Right ventricle myocardium superior (tissue), 1 donor: ENCODE data around the gene NUPR1. TPM values are rescaled to one million over a fixed set of nuclear protein-coding genes. Genes with fewer than 3 reads are reported as not detected.
"Not testable (repeated sequence)": the region's sequence is repeated elsewhere in the genome, so short reads cannot be mapped to it uniquely, and the experiment has no call there.

Experiments used
- ATAC-seq: fragments of 200-7000 bp; cut with Tn5 transposase; one replicate; pipeline ENCODE4 v1.9.1; 2020; ENCODE audit warnings: mild to moderate bottlenecking; ENCODE audit not compliant: poor library complexity
- DNase-seq: peaks from one replicate; pipeline ENCODE4 v3.0.0-alpha.2; 2020
- intact Hi-C: fragments of 100-400 bp; cut with DNase I; formaldehyde crosslinking; loops from one replicate; pipeline ENCODE4 v1.11.2; 2022
- total RNA-seq: library from RNA; stranded (reverse); fragmentation: NEBNext Ultra II Directional; extraction: Animal tissue kit (Norgen Biotek cat#: 25700); gene quantifications from one replicate; pipeline ENCODE4 v1.2.1, GENCODE V29; 2021
- donor health status: DM: no; HTN: yes; CAD: no; lungs with severe emphysema.

The NUPR1 gene
- total RNA-seq, 1 donor from 2014 or later = 47.3 TPM

- intact Hi-C loops = no loop called here
- ATAC-seq (no peak), DNase-seq (no peak)
These were observed 19.7 kb upstream of the NUPR1 start for GRCh38 chr16:28558456-28558855.

- ATAC-seq (no peak), DNase-seq (no peak)
- intact Hi-C loops = no loop called here
These were observed 18.1 kb upstream of the NUPR1 start for GRCh38 chr16:28556914-28557320.

DNA sequence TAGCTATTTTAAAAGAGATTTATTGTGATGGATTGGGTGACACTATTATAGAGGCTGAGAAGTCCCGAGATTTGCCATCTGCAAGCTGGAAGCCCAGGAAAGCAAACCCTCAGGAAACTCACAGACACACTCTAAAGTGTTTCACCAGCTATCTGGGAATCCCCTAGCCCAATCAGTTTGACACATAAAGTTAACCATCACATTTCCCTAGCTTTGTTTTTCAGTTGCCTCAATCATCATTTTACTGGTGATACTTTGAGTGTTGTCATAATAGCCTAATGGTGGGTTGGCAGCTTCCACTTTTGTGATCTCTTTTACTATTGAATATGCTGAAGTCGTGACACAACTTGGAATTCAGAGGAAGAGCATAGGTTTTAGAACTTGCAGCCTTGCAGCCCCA is 16.8 kb upstream of the NUPR1 start:
- intact Hi-C loops = no loop called here
- DNase-seq (no peak), ATAC-seq (no peak)

DNA sequence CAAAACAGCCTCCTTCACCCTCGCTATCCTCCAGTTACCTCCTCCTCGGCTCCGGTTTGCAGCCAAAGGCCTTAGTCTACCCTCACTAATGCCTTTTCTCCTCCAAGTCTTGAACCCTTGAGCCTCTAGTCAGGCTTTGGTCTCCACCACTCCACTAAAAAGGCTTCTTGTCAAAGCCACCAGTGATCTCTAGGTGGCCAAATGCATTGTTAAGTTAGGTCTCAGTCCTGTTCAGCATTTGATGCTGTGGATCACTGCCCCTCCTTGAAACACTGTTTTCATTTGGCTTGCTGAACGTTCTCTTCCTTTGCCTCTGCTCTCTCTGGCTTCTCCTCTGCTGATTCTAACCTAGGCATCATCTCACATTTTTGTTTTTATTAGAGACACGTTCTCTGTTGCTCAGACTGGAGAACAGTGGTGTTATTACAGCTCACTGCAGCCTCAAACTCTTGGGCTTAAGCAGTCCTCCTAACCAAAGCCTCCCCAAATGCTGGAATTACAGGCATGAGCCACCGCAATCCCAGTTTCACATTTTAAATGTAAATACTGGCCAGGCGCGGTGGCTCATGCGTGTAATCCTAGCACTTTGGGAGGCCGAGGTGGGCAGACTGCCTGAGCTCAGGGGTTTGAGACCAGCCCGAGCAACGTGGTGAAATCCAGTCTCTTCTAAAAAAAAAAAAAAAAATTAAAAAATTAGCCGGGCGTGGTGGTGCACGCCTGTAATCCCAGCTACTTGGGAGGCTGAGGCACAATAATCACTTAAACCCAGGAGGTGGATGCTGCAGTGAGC is 16.1 kb upstream of the NUPR1 start:
- DNase-seq (no peak), ATAC-seq (no peak)
- intact Hi-C loops = loop anchor here (5.0 kb wide), 1 partner anchor 63 kb away; the partner anchor contains the start of genes APOBR and CLN3

- intact Hi-C loops = loop anchor here (5.0 kb wide), 1 partner anchor 62 kb away; the partner anchor contains the start of genes APOBR and CLN3
- ATAC-seq = peak; percentile 97
- DNase-seq = peak; percentile 95
These were observed 15.2 kb upstream of the NUPR1 start, which contains the start of gene SGF29 for GRCh38 chr16:28553776-28554633. SGF29 (plus strand) TSS chr16:28553920; CDS start chr16:28581070, 27,150 bp downstream.

- DNase-seq (no peak), ATAC-seq (no peak)
- intact Hi-C loops = no loop called here
These were observed 10.6 kb upstream of the NUPR1 start for GRCh38 chr16:28549301-28549899.

- no peak for ATAC-seq
- no peak for DNase-seq
- intact Hi-C loops = no loop called here
These were observed 9.6 kb upstream of the NUPR1 start for GRCh38 chr16:28548306-28548802.

DNA sequence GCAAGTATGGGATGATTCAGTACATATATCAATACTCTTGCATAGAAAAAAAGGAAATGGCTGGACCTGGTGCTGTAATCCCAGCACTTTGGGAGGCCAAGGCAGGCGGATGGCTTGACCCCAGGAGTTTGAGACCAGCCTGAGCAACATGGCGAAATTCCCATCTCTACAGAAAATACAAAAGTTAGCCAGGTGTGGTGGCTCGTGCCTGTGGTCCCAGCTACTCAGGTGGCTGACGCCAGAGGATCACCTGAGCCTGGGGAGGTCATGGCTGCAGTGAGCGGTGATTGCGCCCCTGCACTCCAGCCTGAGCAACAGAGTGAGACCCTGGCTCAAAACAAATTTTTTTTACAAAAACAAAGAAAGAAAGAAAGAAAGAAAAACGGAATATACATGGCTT is 7.9 kb upstream of the NUPR1 start:
- intact Hi-C loops = no loop called here
- no peak for ATAC-seq
- no peak for DNase-seq

DNA sequence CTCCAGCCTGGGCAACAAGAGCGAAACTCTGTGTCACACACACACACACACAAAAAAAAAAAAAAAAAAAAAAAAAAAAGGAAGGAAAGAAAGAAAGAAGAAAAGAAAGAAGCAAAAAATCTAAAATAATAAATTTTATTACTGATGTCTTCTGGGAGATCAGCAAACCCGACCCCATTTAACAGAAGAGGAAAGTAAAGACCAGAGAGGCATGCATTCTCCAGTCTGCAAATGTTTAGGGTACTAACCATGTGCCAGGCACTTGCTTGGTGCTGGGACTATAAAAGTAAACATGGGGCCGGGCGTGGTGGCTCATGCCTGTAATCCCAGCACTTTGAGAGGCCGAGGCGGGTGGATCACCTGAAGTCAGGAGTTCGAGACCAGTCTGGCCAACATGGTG is 7.2 kb upstream of the NUPR1 start:
- ATAC-seq, intact Hi-C loops: not testable (repeated sequence)

GRCh38 chr16:28544998-28545397 is 6.2 kb upstream of the NUPR1 start:
- DNase-seq (no peak), ATAC-seq (no peak)
- intact Hi-C loops = no loop called here

More for the DNA sequence above, 7.2 kb upstream of the NUPR1 start:
- not testable (repeated sequence) for DNase-seq

- ATAC-seq (no peak), DNase-seq (no peak)
- intact Hi-C loops = no loop called here
These were observed 4.3 kb upstream of the NUPR1 start for GRCh38 chr16:28543072-28543471.

- no peak for ATAC-seq
- DNase-seq = no peak
- intact Hi-C loops = no loop called here
These were observed 3.9 kb upstream of the NUPR1 start for GRCh38 chr16:28542646-28543045.

GRCh38 chr16:28540346-28540745 is 1.6 kb upstream of the NUPR1 start:
- intact Hi-C loops = no loop called here
- no peak for DNase-seq
- no peak for ATAC-seq

- intact Hi-C loops = loop anchor here (5.0 kb wide), 1 partner anchor 46 kb away; the partner anchor contains the start of genes APOBR and CLN3
- ATAC-seq = no peak
- DNase-seq = peak; percentile 43
These were observed 626 bp downstream of the NUPR1 start for GRCh38 chr16:28537964-28538732.

- ATAC-seq (no peak), DNase-seq (no peak)
- intact Hi-C loops = loop anchor here (5.0 kb wide), 1 partner anchor 45 kb away; the partner anchor contains the start of genes APOBR and CLN3
These were observed 1.7 kb downstream of the NUPR1 start for GRCh38 chr16:28537076-28537475.

DNA sequence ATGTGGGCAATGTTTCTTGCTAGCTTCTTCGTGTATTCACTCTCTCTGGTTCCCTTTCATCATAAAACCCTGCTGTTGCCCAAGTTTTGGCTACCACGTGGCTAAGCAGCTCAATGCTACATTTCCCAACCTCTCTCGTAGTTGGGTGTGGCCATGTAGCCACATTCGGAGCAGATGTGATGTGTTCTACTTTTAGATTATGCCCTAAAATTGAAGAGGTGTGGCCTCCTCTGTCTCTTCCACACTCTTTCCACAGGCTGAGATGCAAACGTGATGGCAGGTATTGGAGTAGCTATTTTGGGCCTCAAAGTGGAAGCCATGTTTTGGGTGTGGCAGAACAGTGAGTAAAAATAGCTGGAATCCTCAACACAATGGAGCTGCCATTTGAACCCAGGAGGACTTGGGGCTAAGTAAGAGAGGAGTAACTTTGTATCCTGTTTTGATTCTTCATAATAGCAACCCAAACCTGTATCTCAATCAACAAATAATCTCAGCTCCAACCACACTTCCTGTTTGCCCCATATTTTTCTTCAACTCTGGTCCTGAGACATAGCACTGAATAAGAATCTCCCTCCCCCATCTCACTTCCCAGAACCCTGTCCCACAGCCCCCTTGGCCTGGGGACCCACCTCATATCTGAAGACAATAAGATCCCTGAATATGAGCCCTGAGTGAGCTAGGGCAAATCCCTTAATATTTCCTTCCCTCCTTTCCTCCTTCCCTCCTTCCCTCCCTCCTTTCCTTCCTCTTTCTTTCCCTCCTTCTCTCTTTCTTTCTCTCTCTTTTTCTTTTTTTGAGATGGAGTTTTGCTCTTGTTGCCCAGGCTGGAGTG is 4.0 kb downstream of the NUPR1 start:
- DNase-seq (peak; percentile 53), ATAC-seq (peak; percentile 3)
- intact Hi-C loops = loop anchor here (5.0 kb wide), 1 partner anchor 42 kb away; the partner anchor contains the start of genes APOBR and CLN3

DNA sequence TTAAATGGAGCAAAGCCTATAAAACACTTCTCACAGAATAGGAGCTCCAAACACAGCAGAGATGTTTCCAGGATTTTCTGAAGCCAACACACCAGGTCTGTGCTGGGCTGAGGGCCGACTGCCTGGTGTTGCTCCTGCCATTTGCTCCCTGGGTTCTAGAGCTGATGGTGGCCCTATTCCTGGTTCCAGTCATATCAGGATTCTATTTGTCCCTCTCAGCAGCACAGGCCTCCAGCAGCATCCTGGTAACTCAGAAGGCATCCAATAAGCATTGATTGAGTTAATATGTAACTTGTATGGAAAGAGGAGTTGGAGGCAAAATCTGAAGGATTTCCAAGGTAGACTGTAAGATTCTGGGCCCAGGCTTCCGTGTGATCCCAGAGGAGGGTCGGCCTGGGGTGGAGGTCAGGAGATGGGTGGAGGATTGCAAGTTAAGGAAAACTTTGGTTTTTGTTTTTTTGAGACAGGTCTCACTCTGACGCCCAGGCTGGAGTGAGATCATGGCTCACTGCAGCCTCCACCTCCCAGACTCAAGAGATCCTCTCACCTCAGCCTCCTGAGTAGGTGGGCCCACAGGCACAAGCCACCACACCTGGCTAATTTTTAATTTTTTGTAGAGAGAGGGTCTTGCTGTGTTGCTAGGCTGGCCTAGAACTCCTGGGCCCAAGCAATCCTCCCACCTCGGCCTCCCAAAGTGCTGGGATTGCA is 5.7 kb downstream of the NUPR1 start:
- intact Hi-C loops = no loop called here
- no peak for ATAC-seq
- no peak for DNase-seq
